ENCODE data around the gene BABAM2. TPM values are rescaled to one million over a fixed set of nuclear protein-coding genes. Genes with fewer than 3 reads are reported as not detected.

BABAM2 gene
- total and polyA plus RNA-seq, 10 of the 15 experiments (the other 5 are each of a cell fraction or from before 2014, with no cell fraction given), result 30.7 to 59.9 (median 44.5) TPM

GRCh38 chr2:28035816-28036215 lies 145.3 kb downstream of the BABAM2 start (continued):
- no peak for TF ChIP-seq MXI1 (IDR thresholded peaks at IDR 0.05; ENCODE audit: low read depth, low read length)
- TF ChIP-seq EP300 (IDR thresholded peaks at IDR 0.05; ENCODE audit: borderline replicate concordance in 1 of 2, control insufficient read depth in 1 of 2, low read depth in 2 of 2, low read length in 2 of 2), result no peak

GRCh38 chr2:28036307-28036706 lies 145.8 kb downstream of the BABAM2 start:
- H3K36me3 ChIP-seq (ENCODE audit: control insufficient read depth in 2 of 2, insufficient read depth in 2 of 2, low read length in 1 of 2), result no peaks in the 10 kb centered on the region
- ATAC-seq (no peak), FAIRE-seq (no peak), DNase-seq (ENCODE audit: low read depth, low spot score) (no peak)
- intact Hi-C loops (cut with micrococcal nuclease; ENCODE audit: unreplicated experiment) (no loop called here), in situ Hi-C loops (cut with MboI) (no loop called here)
- no peak overlapping the region for H3K4me3 ChIP-seq
- BruUV-seq (replicated peaks), result no TSS peak
- 100% methylated on average over 1 of the region's 1 CpG for WGBS (ENCODE audit: insufficient coverage, insufficient replicate concordance, low lambda C conversion rate, missing lambda C conversion rate)
- TF ChIP-seq NRF1 (conservative IDR thresholded peaks at IDR 0.05; ENCODE audit: low read depth, low read length) (no peak), RELA (IDR thresholded peaks at IDR 0.05; ENCODE audit: borderline replicate concordance, partially characterized antibody) (no peak), SRF (IDR thresholded peaks at IDR 0.05; ENCODE audit: low read depth in 2 of 2, low read length in 2 of 2) (no peak), POLR2AphosphoS5 (IDR thresholded peaks at IDR 0.05; ENCODE audit: low read length) (no peak), EP300 (IDR thresholded peaks at IDR 0.05; ENCODE audit: borderline replicate concordance in 1 of 2, control insufficient read depth in 1 of 2, low read depth in 2 of 2, low read length in 2 of 2) (no peak), CEBPB (IDR thresholded peaks at IDR 0.05; ENCODE audit: borderline replicate concordance in 1 of 2, low read depth in 2 of 2, low read length in 2 of 2) (no peak), ZBTB4 (CRISPR knock-in tag; IDR thresholded peaks at IDR 0.05) (no peak), YBX1 (IDR thresholded peaks at IDR 0.05) (no peak), STAT3 (IDR thresholded peaks at IDR 0.05; ENCODE audit: low read depth, low read length) (no peak), LARP7 (IDR thresholded peaks at IDR 0.05) (no peak), RAD21 (IDR thresholded peaks at IDR 0.05; ENCODE audit: insufficient read depth, low read depth, low read length) (no peak), REST (IDR thresholded peaks at IDR 0.05; ENCODE audit: low read depth, low read length) (no peak)
- no peaks in the 10 kb centered on the region for H3K79me2 ChIP-seq (ENCODE audit: control insufficient read depth, insufficient read depth, low read length)
- ChIA-PET SMC1A (ENCODE audit: uncharacterized antibody, unreplicated experiment) (no interaction called here), POLR2A (no interaction called here), RAD21 (ENCODE audit: unreplicated experiment) (no interaction called here), CTCF (interaction anchor here (0.5 kb wide), 1 partner anchor 65 kb away, joined by 4 read pairs; no protein-coding TSS in a partner anchor)
- no peak overlapping the region for H2AFZ ChIP-seq (ENCODE audit: control insufficient read depth, low read depth, low read length)
- no peak overlapping the region for H3K27ac ChIP-seq (ENCODE audit: control insufficient read depth, insufficient read depth)
- no peaks in the 10 kb centered on the region for H3K4me1 ChIP-seq (ENCODE audit: control insufficient read depth, insufficient read depth, low read length)
- H4K20me1 ChIP-seq (ENCODE audit: control insufficient read depth, insufficient read depth), result no peaks in the 10 kb centered on the region
- H3K9me3 ChIP-seq (replicated peaks; ENCODE audit: control insufficient read depth, insufficient read depth, low read length), result no peaks in the 10 kb centered on the region
- H3K27me3 ChIP-seq (replicated peaks in 1 of 2; ENCODE audit: control insufficient read depth in 2 of 2, insufficient read depth in 2 of 2, low read length in 1 of 2), result no peaks in the 10 kb centered on the region
- no peak overlapping the region for H3K9ac ChIP-seq (ENCODE audit: control insufficient read depth, insufficient read depth, low read length)
- no peak overlapping the region for H3K4me2 ChIP-seq (ENCODE audit: control insufficient read depth, insufficient read depth)
